Stimulated activated CD4-positive, alpha-beta T cell treated with anti-CD3 and anti-CD28 coated beads, Interleukin-2, amount 100 ng/mL, for 24 hours (primary cell): ENCODE results near the gene CORO7.
A peak's percentile ranks its signal among the peaks of the same experiment; 100 is the strongest.

ENCODE experiments used
- DNase-seq, 2 donors: peaks; one replicate each; pipeline ENCODE4 v3.0.0-alpha.2; 2020

The CORO7 gene

DNA sequence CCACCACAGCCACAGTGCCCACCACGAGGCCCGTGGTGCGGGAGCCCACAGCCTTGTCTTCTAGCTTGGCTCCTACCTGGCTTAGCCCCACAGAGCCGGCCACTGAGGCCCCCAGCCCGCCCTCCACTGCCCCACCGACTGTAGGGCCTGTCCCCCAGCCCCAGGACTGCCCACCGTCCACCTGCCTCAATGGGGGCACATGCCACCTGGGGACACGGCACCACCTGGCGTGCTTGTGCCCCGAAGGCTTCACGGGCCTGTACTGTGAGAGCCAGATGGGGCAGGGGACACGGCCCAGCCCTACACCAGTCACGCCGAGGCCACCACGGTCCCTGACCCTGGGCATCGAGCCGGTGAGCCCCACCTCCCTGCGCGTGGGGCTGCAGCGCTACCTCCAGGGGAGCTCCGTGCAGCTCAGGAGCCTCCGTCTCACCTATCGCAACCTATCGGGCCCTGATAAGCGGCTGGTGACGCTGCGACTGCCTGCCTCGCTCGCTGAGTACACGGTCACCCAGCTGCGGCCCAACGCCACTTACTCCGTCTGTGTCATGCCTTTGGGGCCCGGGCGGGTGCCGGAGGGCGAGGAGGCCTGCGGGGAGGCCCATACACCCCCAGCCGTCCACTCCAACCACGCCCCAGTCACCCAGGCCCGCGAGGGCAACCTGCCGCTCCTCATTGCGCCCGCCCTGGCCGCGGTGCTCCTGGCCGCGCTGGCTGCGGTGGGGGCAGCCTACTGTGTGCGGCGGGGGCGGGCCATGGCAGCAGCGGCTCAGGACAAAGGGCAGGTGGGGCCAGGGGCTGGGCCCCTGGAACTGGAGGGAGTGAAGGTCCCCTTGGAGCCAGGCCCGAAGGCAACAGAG lies 34.2 kb downstream of the CORO7 start:
- no peak for DNase-seq

DNA sequence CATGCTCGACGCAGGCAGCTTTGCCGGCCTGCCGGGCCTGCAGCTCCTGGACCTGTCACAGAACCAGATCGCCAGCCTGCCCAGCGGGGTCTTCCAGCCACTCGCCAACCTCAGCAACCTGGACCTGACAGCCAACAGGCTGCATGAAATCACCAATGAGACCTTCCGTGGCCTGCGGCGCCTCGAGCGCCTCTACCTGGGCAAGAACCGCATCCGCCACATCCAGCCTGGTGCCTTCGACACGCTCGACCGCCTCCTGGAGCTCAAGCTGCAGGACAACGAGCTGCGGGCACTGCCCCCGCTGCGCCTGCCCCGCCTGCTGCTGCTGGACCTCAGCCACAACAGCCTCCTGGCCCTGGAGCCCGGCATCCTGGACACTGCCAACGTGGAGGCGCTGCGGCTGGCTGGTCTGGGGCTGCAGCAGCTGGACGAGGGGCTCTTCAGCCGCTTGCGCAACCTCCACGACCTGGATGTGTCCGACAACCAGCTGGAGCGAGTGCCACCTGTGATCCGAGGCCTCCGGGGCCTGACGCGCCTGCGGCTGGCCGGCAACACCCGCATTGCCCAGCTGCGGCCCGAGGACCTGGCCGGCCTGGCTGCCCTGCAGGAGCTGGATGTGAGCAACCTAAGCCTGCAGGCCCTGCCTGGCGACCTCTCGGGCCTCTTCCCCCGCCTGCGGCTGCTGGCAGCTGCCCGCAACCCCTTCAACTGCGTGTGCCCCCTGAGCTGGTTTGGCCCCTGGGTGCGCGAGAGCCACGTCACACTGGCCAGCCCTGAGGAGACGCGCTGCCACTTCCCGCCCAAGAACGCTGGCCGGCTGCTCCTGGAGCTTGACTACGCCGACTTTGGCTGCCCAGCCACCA lies 35.1 kb downstream of the CORO7 start:
- no peak for DNase-seq

DNA sequence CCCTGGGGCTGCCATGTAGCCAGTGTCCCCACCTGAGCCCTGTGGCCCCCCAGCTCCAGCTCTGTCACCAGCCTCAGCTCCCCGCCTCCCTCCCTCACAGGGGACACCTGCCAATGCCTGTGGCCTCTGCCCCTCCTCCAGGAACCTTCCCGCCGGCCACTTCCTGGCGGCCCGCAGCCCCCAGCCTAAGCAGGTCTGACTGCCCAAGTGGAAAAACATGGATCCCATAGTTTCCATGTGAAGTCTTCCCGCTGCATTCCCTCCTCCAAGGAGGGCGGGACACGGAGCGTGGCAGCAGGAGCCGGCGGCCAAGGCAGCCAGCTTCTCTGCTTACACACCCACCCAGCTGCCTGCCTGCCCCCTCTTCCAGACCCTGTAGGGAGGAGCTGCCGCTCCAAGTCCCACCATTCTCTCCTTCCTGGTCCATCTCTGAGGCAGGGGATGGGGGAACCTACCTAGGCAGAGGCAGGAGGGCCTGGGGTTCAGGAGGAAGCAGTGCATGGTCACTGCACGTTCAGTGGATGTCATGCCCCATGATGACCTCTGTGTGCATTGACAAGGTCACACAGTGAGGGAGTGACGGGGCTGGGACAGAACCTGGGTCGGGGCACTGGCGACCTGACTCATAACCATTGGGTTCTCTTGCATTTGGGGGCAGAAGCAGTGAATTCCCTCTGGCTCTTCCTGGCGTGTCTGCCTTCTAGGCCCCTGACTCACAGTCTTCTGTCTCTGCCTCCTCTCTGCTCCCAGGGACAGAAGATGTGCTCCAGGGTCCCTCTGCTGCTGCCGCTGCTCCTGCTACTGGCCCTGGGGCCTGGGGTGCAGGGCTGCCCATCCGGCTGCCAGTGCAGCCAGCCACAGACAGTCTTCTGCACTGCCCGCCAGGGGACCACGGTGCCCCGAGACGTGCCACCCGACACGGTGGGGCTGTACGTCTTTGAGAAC lies 36.0 kb downstream of the CORO7 start:
- no peak for DNase-seq

GRCh38 chr16:4378999-4379690 lies 37.3 kb downstream of the CORO7 start:
- no peak for DNase-seq

DNA sequence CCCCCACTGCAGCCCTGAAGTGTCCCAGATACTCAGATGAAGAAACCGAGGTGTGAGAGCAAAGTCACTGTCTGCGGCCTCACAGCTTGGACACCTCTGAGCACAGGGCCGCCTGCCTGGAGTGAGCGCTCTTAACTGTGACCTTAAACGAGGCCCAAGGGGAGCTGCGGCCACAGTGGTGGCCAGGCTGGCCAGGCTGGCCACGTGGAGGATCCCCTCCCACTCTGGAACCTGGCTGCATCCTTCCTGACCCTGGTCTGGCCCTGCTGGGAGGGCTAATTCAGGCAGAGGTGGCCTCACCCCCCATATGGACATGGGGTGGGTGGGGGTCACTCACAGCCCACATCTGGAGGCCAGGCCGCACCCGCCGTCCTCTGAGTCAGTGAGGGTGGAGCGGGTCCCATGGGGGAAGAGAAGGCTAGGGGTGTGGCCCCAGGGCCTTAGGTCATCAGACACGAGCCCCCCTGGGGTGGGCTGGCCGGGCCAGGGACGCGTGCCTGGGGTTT lies 38.2 kb downstream of the CORO7 start:
- DNase-seq, result no peak

DNA sequence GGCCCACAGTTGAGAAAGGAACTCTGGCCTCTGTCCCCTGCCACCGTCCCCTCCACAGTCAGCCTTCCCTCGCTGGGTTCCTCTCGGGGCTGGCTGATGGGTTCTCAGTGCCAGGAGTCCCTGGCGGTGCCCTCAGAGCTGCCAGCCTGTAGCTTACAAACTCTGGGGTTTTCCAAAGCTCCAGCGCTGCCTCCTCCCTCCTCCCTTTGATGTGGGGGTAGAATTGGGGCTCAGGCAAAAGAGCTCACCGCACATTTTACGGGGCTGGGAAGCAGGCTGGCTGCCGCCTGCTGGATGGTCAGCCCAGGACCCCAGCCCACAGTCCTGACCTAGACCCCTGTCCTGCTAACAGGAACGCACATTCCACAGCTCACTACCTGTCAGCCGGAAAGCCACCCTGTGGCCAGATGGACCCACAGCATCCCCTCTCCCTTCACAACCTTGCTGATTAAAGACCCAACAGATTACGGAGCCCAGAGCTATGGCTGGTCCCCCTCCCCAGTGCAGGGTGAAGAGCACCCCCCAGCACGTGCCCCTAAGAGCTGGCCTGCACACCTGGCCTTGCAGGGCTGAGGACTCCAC lies 38.7 kb downstream of the CORO7 start:
- DNase-seq, result no peak

GRCh38 chr16:4376893-4377572 lies 39.4 kb downstream of the CORO7 start:
- DNase-seq, result no peak

DNA sequence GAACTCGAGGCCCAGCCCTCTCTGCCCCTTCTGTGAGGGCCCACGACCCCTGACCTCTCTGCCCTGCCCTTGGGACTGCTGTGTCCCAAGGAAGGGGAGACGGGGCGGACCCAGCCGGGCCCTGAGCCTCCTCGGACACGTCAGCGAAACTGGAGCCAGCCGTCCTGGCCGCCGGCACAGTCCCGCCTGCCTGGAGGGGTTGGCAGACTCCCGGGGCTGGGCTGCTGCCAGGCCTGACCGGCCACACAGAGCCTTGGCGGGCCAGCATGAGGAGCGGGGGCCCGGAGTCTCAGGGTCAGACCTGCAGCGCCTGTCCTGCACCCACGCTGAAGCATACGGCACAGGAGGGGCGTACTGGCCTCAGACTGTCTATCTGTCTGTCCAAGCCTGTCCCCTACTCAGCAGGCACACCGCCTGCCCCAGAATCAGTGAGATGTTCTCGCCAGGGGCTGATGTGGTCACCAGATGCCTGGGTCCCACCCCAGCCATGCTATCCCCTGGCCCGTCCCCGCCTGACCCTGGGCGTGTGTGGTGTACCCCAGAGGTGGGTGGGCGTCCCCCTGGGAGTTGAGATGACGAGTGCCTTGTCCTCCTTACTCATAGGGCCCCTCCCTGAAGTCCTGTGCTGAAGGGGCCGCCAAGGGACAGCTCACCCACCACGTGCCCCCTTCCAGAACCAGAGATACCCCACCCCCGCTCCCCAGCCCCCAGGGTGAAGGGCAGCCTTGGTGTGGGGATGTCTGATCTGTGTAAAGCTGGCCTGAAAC lies 40.1 kb downstream of the CORO7 start:
- DNase-seq, result no peak

GRCh38 chr16:4375717-4376116 lies 40.7 kb downstream of the CORO7 start:
- no peak for DNase-seq

GRCh38 chr16:4373909-4374742 lies 42.3 kb downstream of the CORO7 start:
- DNase-seq, result no peak

- no peak for DNase-seq
Observed at GRCh38 chr16:4373356-4373908, 43.0 kb downstream of the CORO7 start.

DNA sequence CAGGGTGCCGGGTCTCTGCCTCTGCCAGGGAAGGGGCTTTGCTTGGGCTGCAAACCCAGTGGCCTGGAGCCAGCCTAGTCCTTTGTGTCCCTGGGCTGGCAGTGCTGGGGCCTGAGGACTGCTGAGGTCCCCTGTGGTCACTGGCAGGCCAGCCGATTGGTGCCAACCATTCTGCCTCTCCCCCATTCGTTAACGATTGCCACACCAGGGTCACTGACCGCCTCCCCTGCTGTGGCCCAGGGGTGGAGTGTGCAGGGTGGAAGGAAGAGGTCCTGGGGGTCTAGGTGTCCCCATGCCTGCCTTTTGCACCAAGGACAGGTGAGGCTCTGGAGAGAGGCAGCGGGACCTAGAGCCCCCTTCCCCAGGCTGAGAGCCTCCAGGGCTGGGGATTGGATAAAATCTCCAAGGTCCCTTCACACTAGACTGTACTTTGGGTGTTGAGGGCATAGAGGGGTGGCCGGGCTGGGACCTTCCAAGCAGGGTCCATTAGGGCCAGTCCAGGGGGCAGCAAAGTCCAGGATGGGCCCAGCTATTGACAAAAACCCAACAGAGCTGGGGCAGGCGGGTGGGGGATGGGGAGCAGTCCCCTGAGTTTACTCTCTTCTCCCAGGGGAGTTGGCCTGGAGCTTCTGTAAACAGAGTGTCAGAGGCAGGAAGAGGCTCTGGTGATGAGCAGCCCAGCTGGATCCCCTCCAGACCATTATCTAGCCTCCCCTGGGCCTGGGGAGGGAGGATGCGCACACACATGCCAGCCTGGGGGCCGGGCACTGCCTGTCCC lies 43.6 kb downstream of the CORO7 start:
- DNase-seq, result no peak

DNA sequence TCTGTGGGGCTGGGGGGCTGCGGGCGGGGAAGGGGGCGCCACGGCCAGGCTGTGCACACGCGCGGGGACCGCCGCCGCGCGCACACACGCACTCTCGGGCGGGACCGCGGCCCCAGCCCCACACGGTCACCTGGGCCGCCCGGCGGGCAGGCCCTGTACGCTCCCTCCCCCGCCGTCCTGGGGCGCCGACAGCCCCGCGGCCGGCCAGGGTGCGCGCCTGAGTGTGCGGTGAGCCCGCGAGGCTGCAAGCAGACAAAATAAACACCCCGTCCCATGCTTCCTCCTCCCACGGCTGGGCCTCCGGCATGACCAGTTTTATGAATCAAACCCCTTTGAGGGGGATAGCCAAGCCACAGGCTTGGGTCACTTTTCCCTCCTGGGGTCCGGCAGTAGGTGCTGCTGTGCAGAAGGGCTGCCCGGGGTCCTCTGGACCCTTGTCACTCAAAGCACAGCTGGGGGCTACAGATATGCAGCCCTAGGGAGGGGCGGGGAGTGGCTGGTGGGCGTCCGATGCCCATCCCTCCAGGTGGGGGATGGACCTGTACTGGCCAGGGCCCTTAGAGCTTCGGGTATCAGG lies 44.3 kb downstream of the CORO7 start:
- peak; percentile 32 to 37 for DNase-seq

DNA sequence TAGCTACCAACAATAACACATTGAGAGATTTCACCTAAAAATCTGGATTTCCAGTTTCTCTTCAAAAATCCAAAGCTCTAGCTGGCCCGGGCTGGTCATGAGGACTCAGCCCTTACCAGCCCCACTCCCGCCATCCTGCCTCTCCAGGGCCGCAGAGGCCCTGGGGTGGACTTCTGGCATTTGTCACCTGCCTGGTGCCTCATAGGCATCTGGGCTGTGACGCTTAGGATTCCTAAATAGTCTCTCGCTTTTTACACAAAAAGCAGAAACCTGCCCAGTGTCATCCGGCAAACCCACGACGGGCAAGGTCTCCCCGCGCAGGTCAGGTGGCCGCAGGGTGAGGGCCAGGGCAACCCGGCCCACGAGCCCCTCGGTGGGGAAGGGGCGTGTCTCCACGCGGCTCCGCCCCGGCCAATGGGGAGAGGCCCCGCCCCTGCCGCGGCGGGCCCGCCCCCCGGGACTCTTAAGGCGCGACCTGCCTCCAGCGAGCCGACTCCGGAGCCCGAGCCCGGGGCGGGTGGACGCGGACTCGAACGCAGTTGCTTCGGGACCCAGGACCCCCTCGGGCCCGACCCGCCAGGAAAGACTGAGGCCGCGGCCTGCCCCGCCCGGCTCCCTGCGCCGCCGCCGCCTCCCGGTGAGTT lies 44.9 kb downstream of the CORO7 start, which contains the start of gene VASN:
VASN (plus strand) TSS at position 492 of the 644 bp plus-strand sequence. CDS start 9,030 bp downstream, outside the sequence.
- peak; percentile 76 for DNase-seq

GRCh38 chr16:4370570-4371356 lies 45.6 kb downstream of the CORO7 start:
- no peak for DNase-seq

GRCh38 chr16:4370151-4370550 lies 46.2 kb downstream of the CORO7 start:
- no peak for DNase-seq
